Right atrium auricular region (tissue), 2 donors: ENCODE measurements around the gene PDZD7. TPM values are rescaled to one million over a fixed set of nuclear protein-coding genes. Genes with fewer than 3 reads are reported as not detected.
A peak's percentile ranks its signal among the peaks of the same experiment; 100 is the strongest.

Experiments used
- DNase-seq: peaks from one replicate; pipeline ENCODE4 v3.0.0-alpha.2; 2019; ENCODE audit warnings: low spot score
- H3K27ac ChIP-seq, 2 donors: fragments of 200-600 bp; sonication (generic); 1 replicate in 1 of 2; 2 replicates in 1 of 2; pipeline ENCODE4 v1.5.1; 2016 to 2019
- H3K27me3 ChIP-seq, 2 donors: fragments of 200-600 bp; sonication (generic); one replicate each; pipeline versions ENCODE4 v1.5.1 to v1.6.0; 2017 to 2019
- H3K36me3 ChIP-seq: fragments of 200-600 bp; sonication (generic); one replicate; pipeline ENCODE4 v1.5.1; 2016
- H3K4me1 ChIP-seq, 2 donors: fragments of 200-600 bp; sonication (generic); one replicate each; pipeline versions ENCODE4 v1.5.1 to v1.6.0; 2017 to 2019
- H3K4me3 ChIP-seq, 2 donors: fragments of 200-600 bp; sonication (generic); 1 replicate in 1 of 2; 2 replicates in 1 of 2; pipeline ENCODE4 v1.5.1; 2017 to 2019; ENCODE audit warnings: mild to moderate bottlenecking in 1 of 2, moderate library complexity in 1 of 2
- H3K9me3 ChIP-seq, 2 donors: fragments of 200-600 bp; sonication (generic); one replicate each; pipeline ENCODE4 v1.5.1; 2019
- total RNA-seq, 2 donors: library from RNA; depleted of rRNA; stranded (reverse); fragments of >200 nt; gene quantifications; one replicate each; pipeline ENCODE4 v1.1.0, GENCODE V29; 2016
- TF ChIP-seq, protein P1 (sequence below), 2 donors: fragments of 200-600 bp; sonication (generic); IDR thresholded peaks; one replicate each; pipeline ENCODE4 v1.5.1; 2019; ENCODE audit warnings: antibody characterized with exemption in 2 of 2

PDZD7 gene
- total RNA-seq, 2 donors from 2014 or later, result 0.59 to 1.3 TPM

DNA sequence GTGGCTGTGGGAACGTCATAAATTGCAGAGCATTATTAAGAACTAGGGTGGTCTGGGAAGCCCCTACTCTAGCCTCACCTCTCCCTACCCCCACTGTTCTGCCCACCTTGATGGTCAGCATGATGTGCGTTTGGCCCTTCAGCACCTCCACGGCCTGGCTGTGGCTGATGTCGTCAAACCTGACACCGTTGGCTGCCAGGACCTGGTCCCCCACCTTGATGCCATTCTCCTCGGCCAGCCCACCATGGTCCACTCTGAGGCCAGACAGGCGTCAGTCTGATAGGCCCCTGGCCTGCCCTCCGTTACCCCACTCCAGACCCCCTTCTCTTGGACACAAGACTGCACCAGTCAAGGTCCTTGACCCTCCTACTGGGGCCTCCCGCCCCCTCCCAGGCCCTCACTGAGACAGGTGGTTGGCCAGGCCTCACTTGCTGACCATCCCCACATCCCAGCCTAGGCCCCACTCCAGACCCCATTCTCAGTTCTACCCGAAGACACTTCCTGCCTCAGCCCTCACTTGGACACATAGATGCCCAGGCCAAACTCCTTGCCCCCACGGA is 9.2 kb downstream of the PDZD7 start:
- TF ChIP-seq, protein P1, sequence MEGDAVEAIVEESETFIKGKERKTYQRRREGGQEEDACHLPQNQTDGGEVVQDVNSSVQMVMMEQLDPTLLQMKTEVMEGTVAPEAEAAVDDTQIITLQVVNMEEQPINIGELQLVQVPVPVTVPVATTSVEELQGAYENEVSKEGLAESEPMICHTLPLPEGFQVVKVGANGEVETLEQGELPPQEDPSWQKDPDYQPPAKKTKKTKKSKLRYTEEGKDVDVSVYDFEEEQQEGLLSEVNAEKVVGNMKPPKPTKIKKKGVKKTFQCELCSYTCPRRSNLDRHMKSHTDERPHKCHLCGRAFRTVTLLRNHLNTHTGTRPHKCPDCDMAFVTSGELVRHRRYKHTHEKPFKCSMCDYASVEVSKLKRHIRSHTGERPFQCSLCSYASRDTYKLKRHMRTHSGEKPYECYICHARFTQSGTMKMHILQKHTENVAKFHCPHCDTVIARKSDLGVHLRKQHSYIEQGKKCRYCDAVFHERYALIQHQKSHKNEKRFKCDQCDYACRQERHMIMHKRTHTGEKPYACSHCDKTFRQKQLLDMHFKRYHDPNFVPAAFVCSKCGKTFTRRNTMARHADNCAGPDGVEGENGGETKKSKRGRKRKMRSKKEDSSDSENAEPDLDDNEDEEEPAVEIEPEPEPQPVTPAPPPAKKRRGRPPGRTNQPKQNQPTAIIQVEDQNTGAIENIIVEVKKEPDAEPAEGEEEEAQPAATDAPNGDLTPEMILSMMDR (IDR thresholded peaks at IDR 0.05), result no peak
- Histone ChIP-seq H3K9me3 (no peaks in the 10 kb centered on the region), H3K27me3 (no peaks in the 10 kb centered on the region), H3K36me3 (no peaks in the 10 kb centered on the region), H3K27ac (no peak overlapping the region), H3K4me3 (no peak overlapping the region), H3K4me1 (peaks cover 0 to 7% of the 10 kb centered on the region in 2 donors)
- no peak for DNase-seq

DNA sequence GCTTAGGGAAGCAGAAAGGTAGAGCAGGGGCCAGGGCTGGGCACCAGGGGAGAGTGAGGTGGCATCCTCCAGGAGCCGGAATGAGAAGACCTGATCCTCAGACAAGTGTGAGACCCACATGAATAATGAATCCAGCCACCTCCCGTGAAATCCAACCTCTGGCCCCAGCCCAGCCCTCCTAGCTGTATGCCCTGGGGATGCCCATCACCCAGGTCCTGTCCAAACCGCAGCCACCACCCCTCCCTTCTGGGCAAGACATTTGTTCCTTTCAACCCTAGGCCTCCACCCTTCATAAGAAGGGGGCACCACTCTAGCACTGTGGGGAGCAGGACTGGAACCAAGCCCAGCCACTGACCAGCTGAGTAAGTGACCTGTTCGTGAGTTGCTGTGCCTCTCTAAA is 9.7 kb downstream of the PDZD7 start:
- no peak overlapping the region for H3K27ac ChIP-seq
- no peak overlapping the region for H3K4me3 ChIP-seq
- no peak for DNase-seq
- no peaks in the 10 kb centered on the region for H3K27me3 ChIP-seq
- TF ChIP-seq, protein P1 (IDR thresholded peaks at IDR 0.05), result no peak
- H3K4me1 ChIP-seq, result peaks cover 0 to 7% of the 10 kb centered on the region in 2 donors
- no peaks in the 10 kb centered on the region for H3K9me3 ChIP-seq
- H3K36me3 ChIP-seq, result no peaks in the 10 kb centered on the region

DNA sequence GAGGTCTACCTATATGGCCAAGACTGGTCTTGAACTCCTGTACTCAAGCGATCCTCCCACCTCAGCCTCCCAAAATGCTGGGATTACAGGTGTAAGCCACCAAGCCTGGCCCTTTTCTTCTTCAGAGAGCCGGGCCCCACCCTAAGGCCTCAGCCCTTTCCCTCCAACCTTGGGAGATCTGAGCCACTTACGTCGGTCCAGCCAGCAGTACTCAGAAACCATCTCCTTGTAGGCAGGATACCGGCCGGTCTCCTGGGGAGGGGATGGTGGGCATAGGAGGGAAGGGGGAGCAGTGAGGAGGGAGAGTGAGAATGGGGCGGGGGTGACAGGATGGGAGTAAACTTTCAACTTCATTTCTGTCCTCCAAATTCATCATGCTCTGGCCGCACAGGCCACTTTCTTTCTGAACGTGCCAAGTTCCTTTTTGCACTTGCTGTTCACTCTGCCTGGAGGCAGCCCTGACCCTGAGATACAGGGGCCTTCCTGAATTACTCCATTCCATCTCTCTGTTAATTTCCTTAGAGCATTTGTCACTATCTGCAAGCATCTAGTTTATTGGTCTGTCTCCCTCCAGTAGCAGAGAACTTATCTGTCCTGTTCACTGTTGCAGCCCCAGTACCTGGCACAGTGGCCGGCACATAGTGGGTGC is 10.4 kb downstream of the PDZD7 start:
- H3K9me3 ChIP-seq, result no peaks in the 10 kb centered on the region
- no peaks in the 10 kb centered on the region for H3K27me3 ChIP-seq
- no peak overlapping the region for H3K27ac ChIP-seq
- no peaks in the 10 kb centered on the region for H3K36me3 ChIP-seq
- no peak overlapping the region for H3K4me3 ChIP-seq
- TF ChIP-seq, protein P1 (IDR thresholded peaks at IDR 0.05), result no peak
- H3K4me1 ChIP-seq, result peaks cover 0 to 7% of the 10 kb centered on the region in 2 donors
- DNase-seq, result no peak

DNA sequence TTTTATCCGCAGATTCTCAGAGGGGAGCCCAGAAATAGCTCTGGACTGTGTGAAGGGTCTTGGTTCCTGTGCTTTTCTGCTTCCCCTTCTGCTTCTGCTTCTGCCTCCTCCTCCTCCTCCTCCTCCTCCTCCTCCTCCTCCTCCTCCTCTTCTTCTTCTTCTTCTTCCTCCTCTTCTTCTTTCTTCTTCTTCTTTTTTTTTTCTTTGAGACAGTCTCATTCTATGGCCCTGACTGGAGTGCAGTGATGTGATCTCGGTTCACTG is 11.6 kb downstream of the PDZD7 start:
- TF ChIP-seq, protein P1 (IDR thresholded peaks at IDR 0.05), result no peak
- no peak overlapping the region for H3K27ac ChIP-seq

DNA sequence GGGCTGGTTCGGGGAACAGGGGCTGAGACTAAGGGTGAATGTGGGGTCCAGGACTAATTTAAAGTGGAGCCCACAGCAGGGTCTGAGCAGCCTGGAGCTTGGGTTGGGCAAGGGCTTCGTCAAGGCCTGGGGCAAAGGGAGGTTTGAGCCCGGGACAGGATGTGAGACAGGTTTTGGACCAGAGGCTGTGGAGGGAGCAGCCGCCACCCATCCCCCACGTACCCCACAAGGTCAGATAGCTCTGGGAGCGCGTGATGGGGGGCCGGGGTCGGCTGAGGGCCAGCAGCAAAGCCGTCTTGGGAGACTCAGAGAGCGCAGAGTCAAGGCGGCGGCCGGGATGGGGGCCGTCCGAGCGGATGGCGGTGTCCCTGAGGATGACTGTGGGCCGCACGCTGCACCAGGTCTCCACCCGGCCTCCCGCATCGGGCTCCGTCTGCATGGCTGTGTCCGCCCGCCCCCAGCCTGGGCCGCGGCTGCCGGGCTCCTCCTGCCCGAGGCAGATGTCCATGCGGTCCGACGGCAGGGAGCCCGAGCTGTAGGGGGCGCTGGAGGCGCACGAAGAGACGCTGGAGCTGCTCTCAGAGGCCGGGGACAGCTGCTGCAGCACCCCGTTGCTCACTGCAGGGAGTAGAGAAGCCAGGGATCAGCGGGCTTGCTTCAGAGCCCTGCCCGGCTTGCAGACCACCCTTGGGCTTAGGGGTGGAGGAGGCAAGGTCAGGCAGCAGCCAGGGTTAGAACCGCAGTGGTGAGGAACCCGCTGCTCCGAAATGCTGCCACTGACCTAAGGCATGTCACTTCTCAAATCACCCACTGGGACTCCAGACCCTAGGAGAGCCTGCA is 12.1 kb downstream of the PDZD7 start:
- TF ChIP-seq, protein P1 (IDR thresholded peaks at IDR 0.05), result peak in 1 of 2 donors; percentile 80
- no peaks in the 10 kb centered on the region for H3K36me3 ChIP-seq
- H3K27me3 ChIP-seq, result no peaks in the 10 kb centered on the region
- H3K4me3 ChIP-seq, result no peak overlapping the region
- no peaks in the 10 kb centered on the region for H3K9me3 ChIP-seq
- H3K27ac ChIP-seq, result no peak overlapping the region
- peaks cover 0 to 12% of the 10 kb centered on the region in 2 donors for H3K4me1 ChIP-seq
- peak; percentile 85 for DNase-seq

More for the DNA sequence above, 11.6 kb downstream of the PDZD7 start:
- H3K4me3 ChIP-seq, result no peak overlapping the region
- peaks cover 0 to 7% of the 10 kb centered on the region in 2 donors for H3K4me1 ChIP-seq
- no peaks in the 10 kb centered on the region for H3K36me3 ChIP-seq
- no peaks in the 10 kb centered on the region for H3K9me3 ChIP-seq
- no peak for DNase-seq
- H3K27me3 ChIP-seq, result no peaks in the 10 kb centered on the region
